SK-N-MC (cell line): ENCODE data around the gene HOXD9.
A peak's percentile ranks its signal among the peaks of the same experiment; 100 is the strongest.

Experiments used
- DNase-seq: peaks from one replicate; pipeline ENCODE4 v3.0.0-alpha.2; 2011; ENCODE audit warnings: low read depth, low spot score
- H3K27ac ChIP-seq: fragments of 200-600 bp; sonication (generic); 2 replicates; pipeline ENCODE4 v1.5.1; 2016; ENCODE audit warnings: mixed run types
- H3K36me3 ChIP-seq: fragments of 200-600 bp; sonication (generic); 2 replicates; pipeline ENCODE4 v1.6.1; 2017; ENCODE audit warnings: antibody characterized with exemption, low read length, mixed read lengths; ENCODE audit not compliant: insufficient read depth
- H3K4me3 ChIP-seq: fragments of 200-600 bp; sonication (generic); 2 replicates; pipeline ENCODE4 v1.5.1; 2016
- H3K9ac ChIP-seq: fragments of 200-600 bp; sonication (generic); 2 replicates; pipeline ENCODE4 v1.8.0; 2017; ENCODE audit warnings: mixed run types, mixed read lengths; ENCODE audit not compliant: insufficient read length
- H3K9me3 ChIP-seq: fragments of 200-600 bp; sonication (generic); 2 replicates; pipeline ENCODE4 v1.6.1; 2017; ENCODE audit warnings: low read depth, mild to moderate bottlenecking, antibody characterized with exemption, low read length, moderate library complexity, mixed read lengths
- EZH2 ChIP-seq: fragments of 200-600 bp; sonication (generic); IDR thresholded peaks from one replicate; pipeline ENCODE4 v1.6.1; 2017; ENCODE audit warnings: antibody characterized with exemption
- FOXP2 ChIP-seq: optimal IDR thresholded peaks from 2 replicates; pipeline ENCODE3; 2011; ENCODE audit warnings: mild to moderate bottlenecking, moderate library complexity; ENCODE audit not compliant: insufficient read depth; ENCODE audit errors: extremely low read length, control extremely low read depth
- POLR2AphosphoS5 ChIP-seq: IDR thresholded peaks from 2 replicates; pipeline ENCODE4 v1.6.1; 2012; ENCODE audit warnings: mild to moderate bottlenecking, low read depth, low read length, borderline replicate concordance

Gene HOXD9

DNA sequence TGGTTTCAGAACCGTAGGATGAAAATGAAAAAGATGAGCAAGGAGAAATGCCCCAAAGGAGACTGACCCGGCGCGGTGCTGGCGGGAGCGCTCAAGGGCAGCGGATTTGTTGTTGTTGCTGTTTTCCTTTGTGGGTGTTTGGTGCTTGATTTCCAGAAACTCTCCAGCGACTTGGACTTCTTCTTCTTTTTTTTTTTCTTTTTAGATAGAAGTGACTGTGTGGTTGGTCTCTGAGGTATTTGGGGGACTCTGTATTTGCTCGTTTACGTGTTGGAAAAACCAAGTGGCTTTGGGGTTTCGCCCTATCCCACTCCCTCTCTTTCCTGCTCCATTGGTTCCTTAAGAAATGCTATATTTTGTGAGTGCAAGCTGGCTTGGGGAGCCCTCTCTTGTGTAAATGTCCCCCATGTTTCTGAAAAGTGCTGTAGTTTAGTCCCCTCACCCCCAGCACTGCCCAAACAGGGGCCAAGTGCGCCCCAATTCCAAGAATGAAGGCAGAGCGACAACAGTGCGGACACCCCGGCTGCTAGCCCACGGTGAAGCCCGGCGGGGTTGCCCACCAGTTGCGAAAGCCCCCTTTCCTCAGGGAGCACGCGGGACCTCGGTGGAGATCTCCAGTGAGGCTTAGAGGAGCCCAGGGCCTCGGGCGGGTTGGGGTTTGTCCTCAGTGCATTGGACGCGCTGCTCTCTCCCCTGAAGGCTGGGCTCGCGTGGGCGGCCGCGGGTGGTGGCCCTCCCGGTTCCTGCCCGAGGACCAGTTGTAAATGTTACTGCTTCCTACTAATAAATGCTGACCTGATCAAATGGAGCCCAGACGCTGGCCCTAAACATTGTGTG lies 1.8 kb downstream of the HOXD9 start:
- TF ChIP-seq EZH2: no peak
- TF ChIP-seq FOXP2: no peak
- TF ChIP-seq POLR2AphosphoS5: no peak
- peaks cover 6% of the 10 kb centered on the region; the same call in 1 of the 2 replicates for H3K36me3 ChIP-seq
- no peak for DNase-seq
- no peaks in the 10 kb centered on the region for H3K9me3 ChIP-seq
- H3K27ac ChIP-seq: no peak overlapping the region
- peak overlapping the region; percentile 93 for H3K4me3 ChIP-seq
- peak overlapping the region; percentile 84 for H3K9ac ChIP-seq

DNA sequence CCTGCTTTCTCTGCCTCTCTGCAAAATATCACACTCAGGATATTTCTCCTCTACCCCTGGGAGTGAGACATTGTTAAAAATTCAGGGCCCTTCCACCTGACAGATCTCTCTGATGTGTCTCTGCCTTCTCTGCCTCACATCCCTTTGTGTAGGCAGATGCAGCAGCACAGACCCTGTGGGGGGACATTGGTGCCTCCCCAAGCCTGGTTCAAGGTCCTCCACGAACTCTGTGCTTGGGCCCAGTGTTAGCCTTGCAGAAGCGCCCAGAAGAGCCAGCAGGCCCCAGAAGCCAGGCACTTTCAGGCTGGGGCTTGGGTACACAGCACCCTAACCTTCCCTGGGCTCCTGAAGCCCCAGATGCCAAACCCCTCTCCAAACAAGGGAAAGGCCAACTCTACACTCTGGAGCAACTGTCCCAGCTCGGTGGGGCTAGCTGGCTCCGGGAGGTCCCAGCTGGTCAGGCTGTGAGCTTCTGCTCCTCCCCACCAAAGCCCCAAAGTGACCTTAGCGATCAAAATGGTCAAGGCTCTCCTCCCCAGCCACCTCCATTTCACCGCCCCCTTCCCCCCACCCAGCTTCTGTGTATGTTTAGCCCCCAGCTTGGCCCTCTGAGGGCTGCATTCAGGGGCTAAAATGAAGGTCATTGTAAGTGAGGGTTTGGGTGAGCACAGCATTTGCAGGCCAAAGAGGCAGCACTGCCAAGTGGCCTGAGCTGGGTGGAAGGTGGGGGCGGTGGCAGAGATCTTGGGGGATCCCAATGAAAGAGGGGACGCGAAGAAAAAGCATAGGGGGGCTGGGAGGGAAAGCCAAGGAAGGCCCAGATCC lies 2.6 kb downstream of the HOXD9 start:
- no peak overlapping the region for H3K27ac ChIP-seq
- H3K36me3 ChIP-seq: no peaks in the 10 kb centered on the region
- H3K9me3 ChIP-seq: no peaks in the 10 kb centered on the region
- H3K9ac ChIP-seq: no peak overlapping the region
- TF ChIP-seq POLR2AphosphoS5 (no peak), EZH2 (no peak), FOXP2 (no peak)
- no peak overlapping the region for H3K4me3 ChIP-seq
- no peak for DNase-seq

DNA sequence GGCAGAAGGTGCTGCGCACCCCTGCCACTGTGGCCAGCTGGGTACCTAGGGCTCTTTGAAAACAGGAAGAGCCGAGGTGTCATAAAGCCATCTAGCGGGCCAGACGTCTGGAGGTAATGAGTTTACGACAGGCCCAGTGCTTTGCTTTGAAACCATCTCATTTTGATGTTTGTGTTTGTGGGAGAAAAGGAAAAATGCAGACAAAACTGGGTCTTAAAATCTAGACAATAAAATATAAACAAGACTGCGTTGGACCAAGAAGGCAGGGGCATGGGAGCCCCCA lies 3.2 kb downstream of the HOXD9 start:
- Histone ChIP-seq H3K9me3 (no peaks in the 10 kb centered on the region), H3K9ac (no peak overlapping the region), H3K36me3 (no peaks in the 10 kb centered on the region), H3K4me3 (no peak overlapping the region), H3K27ac (0 out of 2 replicates have a peak overlapping the region, but pooled peaks have one; percentile 26)
- TF ChIP-seq POLR2AphosphoS5 (no peak), FOXP2 (no peak), EZH2 (no peak)
- no peak for DNase-seq

DNA sequence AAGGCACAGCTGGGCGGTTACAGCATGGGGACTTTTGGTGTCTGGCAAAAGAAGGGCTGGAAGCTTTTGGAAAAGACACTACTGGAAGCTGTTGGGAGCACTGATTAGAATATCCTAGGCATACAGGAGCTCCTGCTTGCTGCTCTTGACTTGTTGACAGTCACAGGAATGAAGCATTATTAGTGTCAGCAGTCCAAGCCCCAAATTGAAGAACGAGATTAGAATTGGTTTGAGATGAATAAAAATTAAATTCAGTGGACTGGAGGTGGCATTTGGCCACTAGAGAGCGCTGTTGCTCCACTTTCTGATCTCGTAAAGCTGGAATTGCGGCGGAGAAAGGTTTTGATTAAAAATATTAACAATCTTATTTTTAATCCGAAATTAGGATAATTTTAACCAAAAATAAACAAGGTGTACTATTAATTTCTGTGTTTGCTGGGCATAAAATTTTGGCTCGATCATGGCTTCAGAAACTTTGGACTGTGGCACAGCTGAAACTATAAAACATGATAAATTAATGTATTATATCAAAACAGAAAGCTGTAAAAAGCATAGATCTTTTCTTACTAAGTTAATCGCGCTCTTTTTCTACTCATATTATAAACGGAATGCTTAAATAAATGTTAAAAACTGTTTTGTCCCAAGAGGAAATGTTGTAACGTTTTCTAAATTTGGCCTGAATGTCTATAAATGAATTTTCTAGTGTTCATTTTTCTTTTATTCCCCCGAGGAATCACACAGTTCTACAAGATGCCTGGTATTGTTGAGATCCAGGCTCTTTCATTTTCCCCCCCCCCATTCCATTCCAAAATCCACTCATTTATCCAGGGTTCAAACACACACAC lies 4.6 kb downstream of the HOXD9 start:
- Histone ChIP-seq H3K27ac (peak overlapping the region; percentile 77), H3K36me3 (no peaks in the 10 kb centered on the region), H3K9ac (peak overlapping the region; percentile 46), H3K9me3 (no peaks in the 10 kb centered on the region), H3K4me3 (peak overlapping the region; percentile 89)
- TF ChIP-seq EZH2: no peak
- TF ChIP-seq POLR2AphosphoS5: no peak
- no peak for TF ChIP-seq FOXP2
- DNase-seq: no peak

DNA sequence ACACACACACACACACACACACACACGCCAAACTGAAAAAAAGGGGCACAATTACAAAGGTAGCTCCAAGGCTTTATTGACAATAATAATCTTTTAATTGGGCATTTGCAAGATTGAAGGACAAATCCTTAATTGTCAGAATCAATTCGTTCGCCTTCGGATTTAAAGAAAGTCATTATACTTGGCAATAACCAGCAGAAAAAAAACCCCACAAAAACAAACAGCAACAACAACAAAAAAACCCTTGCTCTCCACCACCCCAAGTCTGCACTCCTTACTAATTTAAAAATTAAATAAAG lies 5.2 kb downstream of the HOXD9 start:
- no peak for DNase-seq
- H3K27ac ChIP-seq: peak overlapping the region; percentile 88
- peak overlapping the region; percentile 89 for H3K4me3 ChIP-seq
- TF ChIP-seq EZH2 (no peak), FOXP2 (no peak), POLR2AphosphoS5 (no peak)
- no peaks in the 10 kb centered on the region for H3K9me3 ChIP-seq
- H3K36me3 ChIP-seq: no peaks in the 10 kb centered on the region
- H3K9ac ChIP-seq: peak overlapping the region; percentile 7

DNA sequence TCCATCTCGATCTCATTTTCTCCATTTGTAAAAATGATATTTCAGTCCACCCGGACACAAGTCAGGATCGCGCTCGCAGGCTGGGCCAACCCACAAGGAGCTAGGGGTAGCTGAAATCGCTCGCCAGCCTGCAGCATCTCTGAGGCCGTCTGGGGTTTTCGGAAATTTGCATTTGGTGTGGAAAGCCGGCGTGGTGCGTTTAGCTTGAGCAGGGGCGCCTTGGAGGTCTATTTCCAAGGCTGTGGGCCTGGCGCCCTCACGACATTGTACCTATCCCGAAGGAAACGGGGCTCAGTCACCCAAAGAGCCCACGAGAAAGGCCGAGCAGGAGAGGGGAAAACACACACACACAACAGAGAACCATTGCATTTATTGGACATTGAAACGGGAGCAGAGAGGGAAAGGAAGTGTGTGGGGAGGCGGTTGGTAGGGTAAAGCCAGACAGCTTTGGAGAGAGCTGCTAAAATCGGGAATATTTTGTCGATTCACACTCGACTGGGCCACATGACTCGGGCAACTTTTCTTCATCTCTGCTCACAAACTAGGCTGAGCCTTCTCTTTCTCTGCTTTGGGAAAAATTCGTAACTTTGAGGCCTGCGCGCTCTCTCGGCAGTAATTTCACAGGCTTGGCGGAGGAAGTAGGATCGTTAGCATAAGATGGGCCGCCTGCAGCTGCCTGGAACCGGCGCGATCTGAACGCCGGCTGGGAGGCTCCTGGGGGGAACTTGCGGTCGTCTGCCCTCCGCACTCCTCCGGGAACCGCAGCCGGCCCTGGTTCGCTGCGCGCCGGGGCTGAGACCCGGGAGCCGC lies 5.9 kb downstream of the HOXD9 start:
- Histone ChIP-seq H3K9ac (peak overlapping the region; percentile 72), H3K9me3 (no peaks in the 10 kb centered on the region), H3K27ac (peak overlapping the region; percentile 88), H3K36me3 (no peaks in the 10 kb centered on the region), H3K4me3 (peak overlapping the region; percentile 89)
- TF ChIP-seq POLR2AphosphoS5 (peak; percentile 30; the same call in 1 of the 2 replicates), EZH2 (no peak), FOXP2 (no peak)
- no peak for DNase-seq

DNA sequence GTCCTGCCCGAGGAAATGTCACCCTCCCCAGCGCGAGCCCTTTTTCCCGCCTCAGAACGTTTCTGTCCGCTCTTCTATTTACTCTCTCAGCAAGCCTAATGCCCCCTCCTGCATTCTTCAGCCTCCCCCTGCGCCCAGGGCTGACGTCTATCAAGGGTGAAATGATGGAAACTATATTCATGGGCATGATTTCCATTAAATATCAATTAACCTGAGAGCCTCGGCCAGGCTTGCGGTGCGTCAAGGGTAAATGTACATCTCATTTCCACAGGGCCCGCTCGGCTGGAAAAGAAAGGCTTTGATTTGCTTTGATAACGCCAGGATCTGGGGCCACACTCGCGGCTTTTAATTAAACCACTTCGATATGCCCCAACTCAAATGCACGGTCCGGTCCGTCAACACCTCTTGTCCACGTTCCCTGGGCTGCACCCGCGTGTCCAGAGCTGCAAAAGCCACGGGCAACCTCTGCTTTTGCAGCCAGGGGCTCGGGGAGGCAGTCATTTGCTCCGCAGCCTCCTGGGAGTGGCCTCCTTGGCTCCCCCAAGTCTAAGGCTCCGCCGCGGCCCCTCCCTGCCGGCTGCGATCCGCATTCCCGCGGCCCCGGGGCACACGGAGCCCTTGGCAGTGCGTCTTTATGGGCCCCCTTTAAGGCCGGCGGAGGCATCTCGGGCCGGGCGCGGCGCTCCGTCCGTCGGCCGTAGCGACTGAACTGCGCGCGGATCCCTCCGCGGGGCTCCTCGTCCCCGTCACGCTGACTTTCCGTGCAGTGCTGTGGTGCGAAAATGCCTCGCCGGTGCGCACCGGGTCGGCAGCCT lies 6.7 kb downstream of the HOXD9 start, which contains the start of gene HOXD8:
TSS of gene HOXD8 (plus strand) at position 724 of the 815 bp plus-strand sequence. CDS start 662 bp downstream, outside the sequence.
- peak; percentile 52 for TF ChIP-seq FOXP2
- TF ChIP-seq EZH2: no peak
- peak; percentile 74 for TF ChIP-seq POLR2AphosphoS5
- peak within 1 kb of the TSS; percentile 89 for H3K4me3 ChIP-seq
- peak within 1 kb of the TSS; percentile 88 for H3K27ac ChIP-seq
- no peak for DNase-seq
- H3K9me3 ChIP-seq: no peaks in the 10 kb centered on the region
- peak within 1 kb of the TSS; percentile 72 for H3K9ac ChIP-seq
- no peaks in the 10 kb centered on the region for H3K36me3 ChIP-seq
